ENCODE data around the gene MXRA8. TPM values are rescaled to one million over a fixed set of nuclear protein-coding genes. Genes with fewer than 3 reads are reported as not detected.

The MXRA8 gene
- total RNA-seq, 1 donor from 2014 or later = 0.75 TPM

GRCh38 chr1:1345860-1346500 lies 12.4 kb downstream of the MXRA8 start:
- Mint-ChIP-seq H3K27me3 (no peaks in the 10 kb centered on the region), H3K4me1 (peaks cover 12% of the 10 kb centered on the region), H3K4me3 (no peak overlapping the region), H3K9me3 (no peaks in the 10 kb centered on the region), H3K36me3 (ENCODE audit: low read depth) (peaks cover 4% of the 10 kb centered on the region), H3K27ac (no peak overlapping the region)
- intact Hi-C loops (cut with micrococcal nuclease) = no loop called here
- DNase-seq = no peak

GRCh38 chr1:1345384-1345783 lies 13.0 kb downstream of the MXRA8 start:
- Mint-ChIP-seq H3K9me3 (no peaks in the 10 kb centered on the region), H3K4me1 (peaks cover 12% of the 10 kb centered on the region), H3K36me3 (ENCODE audit: low read depth) (peaks cover 10% of the 10 kb centered on the region), H3K4me3 (no peak overlapping the region), H3K27ac (no peak overlapping the region), H3K27me3 (no peaks in the 10 kb centered on the region)
- no peak for DNase-seq
- intact Hi-C loops (cut with micrococcal nuclease) = no loop called here

- no peak overlapping the region for H3K4me3 Mint-ChIP-seq
- H3K36me3 Mint-ChIP-seq (ENCODE audit: low read depth) = peaks cover 16% of the 10 kb centered on the region
- H3K9me3 Mint-ChIP-seq = no peaks in the 10 kb centered on the region
- H3K27ac Mint-ChIP-seq = no peak overlapping the region
- no peaks in the 10 kb centered on the region for H3K27me3 Mint-ChIP-seq
- intact Hi-C loops (cut with micrococcal nuclease) = no loop called here
- no peak for DNase-seq
- peaks cover 12% of the 10 kb centered on the region for H3K4me1 Mint-ChIP-seq
These were observed 13.5 kb downstream of the MXRA8 start for GRCh38 chr1:1344655-1345361.

GRCh38 chr1:1343811-1344421 lies 14.4 kb downstream of the MXRA8 start:
- Mint-ChIP-seq H3K4me1 (peaks cover 12% of the 10 kb centered on the region), H3K27me3 (no peaks in the 10 kb centered on the region), H3K9me3 (no peaks in the 10 kb centered on the region), H3K36me3 (ENCODE audit: low read depth) (peaks cover 21% of the 10 kb centered on the region), H3K4me3 (no peak overlapping the region), H3K27ac (no peak overlapping the region)
- intact Hi-C loops (cut with micrococcal nuclease) = no loop called here
- no peak for DNase-seq

- DNase-seq = no peak
- Mint-ChIP-seq H3K27ac (no peak overlapping the region), H3K4me3 (no peak overlapping the region), H3K9me3 (no peaks in the 10 kb centered on the region), H3K4me1 (peaks cover 11% of the 10 kb centered on the region), H3K27me3 (no peaks in the 10 kb centered on the region), H3K36me3 (ENCODE audit: low read depth) (peaks cover 26% of the 10 kb centered on the region)
- intact Hi-C loops (cut with micrococcal nuclease) = no loop called here
These were observed 15.7 kb downstream of the MXRA8 start for GRCh38 chr1:1342584-1343115.

- Mint-ChIP-seq H3K27ac (no peak overlapping the region), H3K27me3 (no peaks in the 10 kb centered on the region), H3K36me3 (ENCODE audit: low read depth) (peaks cover 27% of the 10 kb centered on the region), H3K9me3 (no peaks in the 10 kb centered on the region), H3K4me3 (no peak overlapping the region), H3K4me1 (peaks cover 7% of the 10 kb centered on the region)
- intact Hi-C loops (cut with micrococcal nuclease) = no loop called here
- DNase-seq = no peak
These were observed 16.2 kb downstream of the MXRA8 start for GRCh38 chr1:1342061-1342562.

- H3K4me3 Mint-ChIP-seq = no peak overlapping the region
- peaks cover 2% of the 10 kb centered on the region for H3K4me1 Mint-ChIP-seq
- no peak overlapping the region for H3K27ac Mint-ChIP-seq
These were observed 16.8 kb downstream of the MXRA8 start for GRCh38 chr1:1341549-1342021.

GRCh38 chr1:1340791-1341548 lies 17.4 kb downstream of the MXRA8 start:
- Mint-ChIP-seq H3K4me1 (peaks cover 2% of the 10 kb centered on the region), H3K36me3 (ENCODE audit: low read depth) (peaks cover 27% of the 10 kb centered on the region), H3K9me3 (no peaks in the 10 kb centered on the region), H3K4me3 (no peak overlapping the region), H3K27me3 (no peaks in the 10 kb centered on the region), H3K27ac (no peak overlapping the region)
- intact Hi-C loops (cut with micrococcal nuclease) = no loop called here
- no peak for DNase-seq

More at GRCh38 chr1:1341549-1342021, 16.8 kb downstream of the MXRA8 start:
- no peak for DNase-seq
- H3K9me3 Mint-ChIP-seq = no peaks in the 10 kb centered on the region
- no peaks in the 10 kb centered on the region for H3K27me3 Mint-ChIP-seq
- intact Hi-C loops (cut with micrococcal nuclease) = no loop called here
- peaks cover 27% of the 10 kb centered on the region for H3K36me3 Mint-ChIP-seq (ENCODE audit: low read depth)

GRCh38 chr1:1340185-1340584 lies 18.2 kb downstream of the MXRA8 start:
- no peak for DNase-seq
- H3K27ac Mint-ChIP-seq = no peak overlapping the region
- H3K27me3 Mint-ChIP-seq = no peaks in the 10 kb centered on the region
- intact Hi-C loops (cut with micrococcal nuclease) = no loop called here
- H3K4me1 Mint-ChIP-seq = peaks cover 2% of the 10 kb centered on the region
- H3K36me3 Mint-ChIP-seq (ENCODE audit: low read depth) = peaks cover 27% of the 10 kb centered on the region
- H3K4me3 Mint-ChIP-seq = no peak overlapping the region
- H3K9me3 Mint-ChIP-seq = no peaks in the 10 kb centered on the region

GRCh38 chr1:1338278-1338677 lies 20.1 kb downstream of the MXRA8 start:
- H3K9me3 Mint-ChIP-seq = no peaks in the 10 kb centered on the region
- H3K4me3 Mint-ChIP-seq = no peak overlapping the region
- no peak for DNase-seq
- no peaks in the 10 kb centered on the region for H3K27me3 Mint-ChIP-seq
- peaks cover 27% of the 10 kb centered on the region for H3K36me3 Mint-ChIP-seq (ENCODE audit: low read depth)
- no peak overlapping the region for H3K27ac Mint-ChIP-seq
- no peaks in the 10 kb centered on the region for H3K4me1 Mint-ChIP-seq
- intact Hi-C loops (cut with micrococcal nuclease) = no loop called here

GRCh38 chr1:1337793-1338147 lies 20.6 kb downstream of the MXRA8 start:
- H3K9me3 Mint-ChIP-seq = no peaks in the 10 kb centered on the region
- H3K4me1 Mint-ChIP-seq = no peaks in the 10 kb centered on the region
- intact Hi-C loops (cut with micrococcal nuclease) = no loop called here
- H3K36me3 Mint-ChIP-seq (ENCODE audit: low read depth) = peaks cover 27% of the 10 kb centered on the region
- no peaks in the 10 kb centered on the region for H3K27me3 Mint-ChIP-seq
- H3K4me3 Mint-ChIP-seq = no peak overlapping the region
- peak; percentile 78 for DNase-seq
- H3K27ac Mint-ChIP-seq = no peak overlapping the region

GRCh38 chr1:1336931-1337792 lies 21.2 kb downstream of the MXRA8 start:
- Mint-ChIP-seq H3K9me3 (no peaks in the 10 kb centered on the region), H3K27me3 (no peaks in the 10 kb centered on the region)

GRCh38 chr1:1336446-1336845 lies 21.9 kb downstream of the MXRA8 start:
- intact Hi-C loops (cut with micrococcal nuclease) = no loop called here
- Mint-ChIP-seq H3K27ac (no peak overlapping the region), H3K9me3 (no peaks in the 10 kb centered on the region), H3K4me1 (no peaks in the 10 kb centered on the region), H3K27me3 (no peaks in the 10 kb centered on the region), H3K4me3 (no peak overlapping the region), H3K36me3 (ENCODE audit: low read depth) (peaks cover 27% of the 10 kb centered on the region)
- DNase-seq = no peak

More at GRCh38 chr1:1336931-1337792, 21.2 kb downstream of the MXRA8 start:
- peaks cover 27% of the 10 kb centered on the region for H3K36me3 Mint-ChIP-seq (ENCODE audit: low read depth)
- H3K4me1 Mint-ChIP-seq = no peaks in the 10 kb centered on the region
- no peak for DNase-seq
- no peak overlapping the region for H3K27ac Mint-ChIP-seq
- intact Hi-C loops (cut with micrococcal nuclease) = no loop called here
- no peak overlapping the region for H3K4me3 Mint-ChIP-seq

Data from activated CD4-positive, alpha-beta T cell treated with anti-CD3 and anti-CD28 coated beads, Interleukin-2, amount 10 ng/mL, durations not matched to agents 24 days and 14 days (primary cell).